ENCODE measurements around the gene DISC1. TPM values are rescaled to one million over a fixed set of nuclear protein-coding genes. Genes with fewer than 3 reads are reported as not detected.

DISC1 gene
- total and polyA plus RNA-seq, 2 of the 13 experiments (the other 11 are each of a cell fraction or from before 2014, with no cell fraction given): 4.2 to 4.6 TPM

- Histone ChIP-seq H3K27ac (ENCODE audit: extremely low read length, insufficient read depth, low read length) (no peak overlapping the region), H3K36me3 (replicated peaks in 1 of 2; ENCODE audit: control insufficient read depth in 1 of 2, insufficient read depth in 2 of 2, low read length in 2 of 2) (no peaks in the 10 kb centered on the region), H2AFZ (ENCODE audit: low read length) (no peak overlapping the region), H4K20me1 (ENCODE audit: insufficient read depth, low read length) (no peaks in the 10 kb centered on the region), H3K9me3 (ENCODE audit: low read length) (peaks cover 9% of the 10 kb centered on the region), H3K4me3 (replicated peaks in 1 of 3; ENCODE audit: insufficient read depth in 1 of 3, low read depth in 2 of 3, low read length in 3 of 3) (no peak overlapping the region), H3K27me3 (ENCODE audit: control insufficient read depth in 1 of 2, insufficient read depth in 2 of 2, low read length in 2 of 2) (no peaks in the 10 kb centered on the region), H3K4me1 (ENCODE audit: insufficient read depth, low read length) (peaks cover 35% of the 10 kb centered on the region), H3K79me2 (ENCODE audit: insufficient read depth, low read length) (no peaks in the 10 kb centered on the region), H3K9ac (ENCODE audit: insufficient read depth, low read depth, low read length) (no peak overlapping the region), H3K4me2 (ENCODE audit: low read depth, low read length) (no peak overlapping the region)
- BruUV-seq (replicated peaks): no TSS peak
- in situ Hi-C loops (cut with HindIII; ENCODE audit: extremely low pct_ligation_motif_present, low pct_unique_long_range_greater_than_20kb) (no loop called here), intact Hi-C loops (cut with micrococcal nuclease; ENCODE audit: unreplicated experiment) (no loop called here)
- POLR2A ChIA-PET: no interaction called here
- no peak for TF ChIP-seq ATRX (CRISPR knock-in tag; IDR thresholded peaks at IDR 0.05; ENCODE audit: borderline replicate concordance)
- TF ChIP-seq ZNF775 (CRISPR knock-in tag; IDR thresholded peaks at IDR 0.05; ENCODE audit: borderline replicate concordance): no peak
- TF ChIP-seq, protein P1, sequence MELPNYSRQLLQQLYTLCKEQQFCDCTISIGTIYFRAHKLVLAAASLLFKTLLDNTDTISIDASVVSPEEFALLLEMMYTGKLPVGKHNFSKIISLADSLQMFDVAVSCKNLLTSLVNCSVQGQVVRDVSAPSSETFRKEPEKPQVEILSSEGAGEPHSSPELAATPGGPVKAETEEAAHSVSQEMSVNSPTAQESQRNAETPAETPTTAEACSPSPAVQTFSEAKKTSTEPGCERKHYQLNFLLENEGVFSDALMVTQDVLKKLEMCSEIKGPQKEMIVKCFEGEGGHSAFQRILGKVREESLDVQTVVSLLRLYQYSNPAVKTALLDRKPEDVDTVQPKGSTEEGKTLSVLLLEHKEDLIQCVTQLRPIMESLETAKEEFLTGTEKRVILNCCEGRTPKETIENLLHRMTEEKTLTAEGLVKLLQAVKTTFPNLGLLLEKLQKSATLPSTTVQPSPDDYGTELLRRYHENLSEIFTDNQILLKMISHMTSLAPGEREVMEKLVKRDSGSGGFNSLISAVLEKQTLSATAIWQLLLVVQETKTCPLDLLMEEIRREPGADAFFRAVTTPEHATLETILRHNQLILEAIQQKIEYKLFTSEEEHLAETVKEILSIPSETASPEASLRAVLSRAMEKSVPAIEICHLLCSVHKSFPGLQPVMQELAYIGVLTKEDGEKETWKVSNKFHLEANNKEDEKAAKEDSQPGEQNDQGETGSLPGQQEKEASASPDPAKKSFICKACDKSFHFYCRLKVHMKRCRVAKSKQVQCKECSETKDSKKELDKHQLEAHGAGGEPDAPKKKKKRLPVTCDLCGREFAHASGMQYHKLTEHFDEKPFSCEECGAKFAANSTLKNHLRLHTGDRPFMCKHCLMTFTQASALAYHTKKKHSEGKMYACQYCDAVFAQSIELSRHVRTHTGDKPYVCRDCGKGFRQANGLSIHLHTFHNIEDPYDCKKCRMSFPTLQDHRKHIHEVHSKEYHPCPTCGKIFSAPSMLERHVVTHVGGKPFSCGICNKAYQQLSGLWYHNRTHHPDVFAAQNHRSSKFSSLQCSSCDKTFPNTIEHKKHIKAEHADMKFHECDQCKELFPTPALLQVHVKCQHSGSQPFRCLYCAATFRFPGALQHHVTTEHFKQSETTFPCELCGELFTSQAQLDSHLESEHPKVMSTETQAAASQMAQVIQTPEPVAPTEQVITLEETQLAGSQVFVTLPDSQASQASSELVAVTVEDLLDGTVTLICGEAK (IDR thresholded peaks at IDR 0.05): no peak
- TF ChIP-seq, protein P1 (CRISPR knock-in tag; IDR thresholded peaks at IDR 0.05): no peak
- TF ChIP-seq KDM4B (CRISPR knock-in tag; IDR thresholded peaks at IDR 0.05): no peak
- FAIRE-seq (no peak), ATAC-seq (no peak), DNase-seq (ENCODE audit: low spot score) (no peak)
- 95% methylated on average over 2 of the region's 4 CpGs for WGBS (ENCODE audit: low lambda C conversion rate)
- CTCF ChIA-PET (ENCODE audit: low intra/inter-chr PET ratio, low total read pairs): no interaction called here
Observed at GRCh38 chr1:231686384-231686783, 59.8 kb downstream of the DISC1 start.
